GM21528 (cell line): ENCODE data around the gene ZNF462.

Experiments
- ATAC-seq: cut with Tn5 transposase; IDR thresholded peaks from one replicate; pipeline ENCODE4 v1.9.1; 2021; ENCODE audit warnings: mild to moderate bottlenecking, moderate library complexity; ENCODE audit not compliant: unreplicated experiment, low FRiP score

Gene ZNF462

DNA sequence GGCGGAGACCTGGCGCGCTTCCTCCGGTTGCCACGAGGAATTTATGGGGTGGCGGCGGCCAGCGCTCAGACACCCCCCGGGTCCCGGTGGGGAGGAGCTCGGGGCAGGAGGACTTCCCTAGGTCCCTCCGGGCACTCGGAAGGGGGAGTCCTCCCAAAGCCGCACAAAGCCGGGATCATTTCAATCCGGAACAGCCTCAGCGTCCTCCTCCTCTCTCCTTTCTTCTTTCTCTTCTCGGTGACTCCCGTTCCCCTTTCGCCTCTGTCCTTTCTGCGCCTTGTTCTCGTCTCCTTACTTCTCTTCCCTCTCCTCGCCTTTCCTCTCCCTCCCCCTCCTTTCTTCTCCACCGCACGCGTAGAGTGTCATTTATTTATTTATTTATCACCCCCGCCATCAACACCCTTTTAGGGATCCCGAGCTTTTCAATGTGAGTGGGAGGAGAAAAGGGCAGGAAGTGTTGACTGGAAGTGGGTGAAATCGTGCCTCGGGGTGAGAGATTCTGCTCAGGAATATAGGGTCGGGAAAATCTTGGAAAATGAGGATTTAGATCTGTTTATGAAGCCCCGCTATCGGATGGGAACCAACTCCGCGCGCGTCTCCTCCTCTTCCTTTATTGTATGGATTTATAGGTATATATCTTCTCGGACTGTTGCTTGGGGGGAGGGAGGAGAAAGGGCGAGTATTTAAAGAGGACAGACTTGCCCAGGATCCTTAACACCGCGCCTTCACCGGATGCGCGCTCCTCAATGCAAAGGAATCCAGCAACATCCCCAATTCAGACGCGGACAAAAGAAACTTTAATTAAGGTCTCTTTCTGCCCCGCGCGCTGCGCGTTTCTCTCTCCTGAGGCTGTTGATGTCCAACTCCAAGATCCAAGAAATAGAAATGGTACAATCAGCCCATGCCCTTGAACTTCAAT lies 2.0 kb upstream of the ZNF462 start:
- no peak for ATAC-seq

DNA sequence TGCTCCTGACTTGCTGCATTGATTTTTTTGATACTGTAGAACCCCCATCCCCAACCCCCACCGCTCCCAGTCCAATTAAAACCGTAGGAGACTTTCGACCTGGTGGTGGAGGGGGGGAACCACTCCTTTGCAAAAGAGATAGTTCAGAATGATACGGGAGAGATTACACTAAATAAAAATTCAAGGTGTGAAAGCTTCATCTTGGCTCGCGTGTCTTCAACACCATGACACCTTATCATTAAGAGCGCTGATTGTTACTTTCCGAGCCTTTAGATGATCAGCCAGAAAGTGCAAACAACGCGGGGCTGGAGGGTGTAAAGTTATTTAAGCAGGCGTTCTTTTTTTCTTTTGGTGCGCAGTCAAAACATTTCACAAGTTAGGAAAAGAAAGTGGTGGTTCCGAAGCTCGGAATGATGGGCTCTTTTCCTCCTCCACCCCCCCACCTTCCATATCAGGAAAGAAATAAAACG lies 1.3 kb upstream of the ZNF462 start:
- ATAC-seq: no peak

DNA sequence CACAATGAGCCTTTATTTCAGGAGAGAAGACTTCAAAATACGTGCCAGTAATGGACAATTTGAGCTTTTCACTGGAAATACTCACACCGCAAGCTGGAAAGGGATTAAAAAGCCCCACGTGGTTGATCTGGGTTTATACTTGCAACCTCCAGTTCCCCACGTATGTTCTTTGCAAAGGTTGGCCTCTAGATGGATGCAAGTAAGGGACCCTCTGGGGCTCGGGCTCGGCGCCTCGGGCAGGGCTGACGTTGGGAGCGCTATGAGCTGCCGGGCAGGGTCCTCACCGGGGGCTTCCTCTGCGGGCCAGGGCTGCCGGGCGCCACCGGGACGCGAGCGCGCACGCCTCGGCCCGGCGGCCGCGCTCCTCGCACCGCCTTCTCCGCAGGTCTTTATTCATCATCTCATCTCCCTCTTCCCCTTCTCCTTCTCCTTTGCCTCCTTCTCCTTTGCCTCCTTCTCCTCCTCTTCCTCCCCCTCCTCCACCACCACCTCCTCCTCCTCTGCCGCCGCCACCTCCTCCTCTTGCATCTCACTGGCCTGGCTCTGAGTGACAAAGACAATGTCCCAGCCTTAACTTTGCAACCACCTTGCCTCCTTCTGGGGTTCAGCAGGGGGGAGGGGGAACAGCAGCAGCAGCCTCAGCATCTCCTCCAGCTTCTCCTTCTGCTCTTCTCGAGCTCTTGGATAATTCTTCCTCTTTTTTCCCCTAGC lies 701 bp upstream of the ZNF462 start:
- ATAC-seq: no peak

DNA sequence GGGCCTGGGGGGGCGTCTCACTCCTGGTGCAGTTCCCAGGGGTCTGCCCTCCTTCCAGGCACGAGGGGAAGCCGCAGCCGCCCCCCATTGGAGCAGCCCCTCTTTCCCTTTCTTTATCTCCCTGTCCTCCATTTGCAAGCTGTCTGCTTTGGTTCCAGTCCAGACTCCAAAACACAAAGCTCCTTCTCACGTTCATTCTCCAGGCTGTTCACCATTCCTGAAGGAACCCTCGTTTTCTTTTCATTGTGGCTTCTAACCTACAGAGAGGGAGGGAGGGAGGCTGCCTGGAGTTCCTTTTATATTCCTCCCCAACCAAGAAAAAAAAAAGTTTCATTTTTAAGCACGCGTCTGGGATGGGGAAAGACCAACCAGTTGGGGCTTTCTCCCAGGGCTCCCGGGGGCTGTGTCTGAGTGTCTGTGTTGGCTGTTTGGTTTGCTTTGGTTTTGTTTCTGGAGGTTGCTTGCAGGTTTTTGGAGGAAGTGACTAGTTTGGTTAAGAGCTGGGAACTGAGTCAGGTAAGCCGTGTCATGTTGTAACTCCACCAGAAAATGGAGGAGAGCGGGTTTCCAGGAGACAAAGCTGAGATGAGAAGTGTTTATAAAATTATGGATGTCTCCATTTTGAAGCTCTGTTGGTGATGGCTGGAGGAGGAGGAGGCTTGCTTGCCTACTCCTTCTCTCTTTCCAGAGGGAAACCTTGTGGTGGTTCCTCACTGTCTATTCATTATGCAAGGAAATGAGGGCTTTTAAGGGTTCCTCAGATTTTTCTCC lies 1.6 kb downstream of the ZNF462 start:
- ATAC-seq: no peak

DNA sequence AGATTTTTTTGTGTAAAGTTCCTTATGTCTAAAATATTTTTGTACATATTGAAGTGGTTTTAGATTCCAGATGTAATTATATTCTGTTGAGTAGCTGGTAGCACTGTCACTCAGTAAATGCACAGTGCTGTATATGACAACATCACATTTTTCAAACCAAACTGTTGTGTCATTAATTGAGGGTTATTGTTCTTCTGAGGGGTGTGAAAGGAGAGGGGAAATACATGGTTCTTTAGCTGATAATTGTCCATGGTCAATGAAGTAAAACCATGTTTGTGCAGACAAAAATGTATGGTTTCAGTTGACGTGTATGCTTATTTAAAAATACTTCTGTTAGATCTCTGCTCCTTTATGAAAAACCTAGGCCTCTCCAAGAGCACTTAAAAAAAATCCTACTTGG lies 3.3 kb downstream of the ZNF462 start:
- ATAC-seq: no peak

DNA sequence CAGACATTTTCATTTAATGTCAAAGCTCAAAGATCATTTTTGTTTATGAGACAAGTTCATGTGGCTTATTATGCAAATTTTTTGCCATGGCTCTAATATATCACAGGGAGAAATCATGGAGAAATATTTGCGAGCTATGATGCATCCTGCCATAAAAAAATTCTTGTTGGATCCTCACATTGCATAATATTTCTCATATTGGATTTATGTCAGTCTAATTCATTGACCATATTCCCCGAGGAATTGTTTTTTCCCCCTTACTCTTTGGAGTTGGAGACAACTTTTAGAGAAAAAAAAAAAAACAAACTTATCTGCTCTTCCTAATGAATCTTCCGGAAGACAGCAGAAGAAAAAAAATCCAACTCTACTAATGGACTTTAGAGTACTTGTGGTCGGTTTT lies 4.3 kb downstream of the ZNF462 start:
- no peak for ATAC-seq

DNA sequence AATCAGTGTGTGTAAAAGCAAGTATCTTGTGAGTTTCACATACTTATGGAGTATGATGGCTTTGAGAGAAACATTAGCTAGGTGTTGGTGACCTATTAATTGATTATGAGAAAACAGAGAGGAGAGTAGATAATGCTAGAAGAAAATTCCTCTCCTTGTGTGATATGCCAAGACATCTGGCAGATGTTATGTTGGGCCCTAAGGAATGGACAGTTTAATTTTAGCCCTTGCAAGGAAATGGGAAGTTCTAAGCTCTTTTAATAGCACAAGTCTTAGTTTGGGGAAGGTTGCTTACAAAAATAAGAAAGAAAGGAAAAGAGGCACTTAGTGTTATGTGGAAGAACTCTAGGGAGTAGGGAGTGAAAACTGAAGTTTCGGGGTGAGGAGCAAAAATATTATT lies 5.1 kb downstream of the ZNF462 start:
- ATAC-seq: no peak

DNA sequence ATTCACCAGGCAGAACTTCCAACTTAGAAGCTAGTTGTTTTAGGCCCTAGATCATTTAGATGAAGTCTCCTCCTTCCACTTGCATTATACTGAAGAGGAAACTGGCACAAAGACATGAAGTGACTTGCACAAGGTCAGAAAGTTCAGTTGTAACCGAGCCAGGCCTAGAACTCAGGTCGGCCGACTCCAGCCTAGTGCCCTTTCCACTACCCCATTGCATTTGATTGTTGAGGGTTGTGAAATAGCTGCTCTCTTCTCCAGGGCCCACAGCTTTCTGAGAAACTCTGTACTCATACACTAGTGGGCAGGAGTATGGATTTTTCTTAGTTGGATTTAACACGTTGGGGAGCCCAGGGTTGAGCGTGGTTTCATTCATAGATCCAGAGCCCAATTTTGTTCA lies 5.6 kb downstream of the ZNF462 start:
- no peak for ATAC-seq

DNA sequence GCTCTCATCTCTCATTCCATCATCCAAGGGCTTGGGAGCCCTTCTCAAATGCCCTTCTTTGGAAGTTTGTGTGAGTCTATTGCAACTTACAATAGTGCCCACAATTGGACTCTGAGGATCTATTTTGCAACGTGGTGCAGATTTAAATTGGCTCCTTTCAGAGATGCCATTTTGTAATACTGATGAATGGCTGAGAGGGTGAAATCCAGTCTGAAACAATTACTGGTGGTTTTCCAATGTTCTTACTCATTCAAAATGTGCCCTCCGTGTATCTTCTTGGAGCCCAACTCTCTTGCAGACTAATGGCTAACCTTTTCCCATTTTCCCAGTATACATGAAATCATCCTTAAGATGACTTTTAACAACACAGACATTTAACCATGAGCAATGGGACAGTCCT lies 6.1 kb downstream of the ZNF462 start:
- ATAC-seq: no peak

DNA sequence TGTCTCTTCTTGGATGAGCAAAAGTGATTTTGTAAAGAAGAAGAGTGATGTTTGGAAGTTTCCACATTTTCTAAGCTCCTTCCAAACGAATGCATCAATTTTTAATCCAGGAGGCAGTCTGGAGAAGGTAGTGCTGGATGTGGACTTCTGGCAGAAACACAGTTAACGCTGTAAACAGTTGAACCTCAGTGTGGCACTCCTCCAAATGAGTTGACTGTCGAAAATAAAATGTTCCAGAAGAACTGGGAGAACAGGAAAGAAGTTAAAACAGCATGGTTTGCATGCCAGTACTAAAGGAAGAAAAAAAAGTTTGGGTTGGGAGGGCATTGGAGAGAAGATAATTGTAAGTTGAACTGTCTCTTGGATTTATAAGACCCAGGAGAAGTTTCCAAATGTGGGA lies 6.5 kb downstream of the ZNF462 start:
- ATAC-seq: no peak

DNA sequence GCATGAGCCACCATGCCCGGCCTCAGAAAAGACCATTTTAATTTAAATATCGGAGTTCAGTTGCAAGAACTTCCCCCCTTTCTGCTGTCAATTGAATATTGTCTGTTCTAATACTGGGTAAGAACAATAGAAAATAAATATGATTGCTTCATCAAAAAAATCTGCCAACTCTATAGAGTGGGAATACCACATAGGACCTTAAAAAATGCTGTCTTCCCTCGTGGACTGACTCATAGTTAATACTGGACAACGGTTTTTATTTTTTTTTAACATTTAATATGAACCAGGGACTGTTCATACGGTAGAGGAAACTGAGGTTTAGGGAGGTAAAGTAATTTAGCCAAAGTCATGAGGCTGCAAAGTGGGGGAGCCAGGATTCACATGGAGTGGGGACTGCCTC lies 9.7 kb downstream of the ZNF462 start:
- no peak for ATAC-seq

DNA sequence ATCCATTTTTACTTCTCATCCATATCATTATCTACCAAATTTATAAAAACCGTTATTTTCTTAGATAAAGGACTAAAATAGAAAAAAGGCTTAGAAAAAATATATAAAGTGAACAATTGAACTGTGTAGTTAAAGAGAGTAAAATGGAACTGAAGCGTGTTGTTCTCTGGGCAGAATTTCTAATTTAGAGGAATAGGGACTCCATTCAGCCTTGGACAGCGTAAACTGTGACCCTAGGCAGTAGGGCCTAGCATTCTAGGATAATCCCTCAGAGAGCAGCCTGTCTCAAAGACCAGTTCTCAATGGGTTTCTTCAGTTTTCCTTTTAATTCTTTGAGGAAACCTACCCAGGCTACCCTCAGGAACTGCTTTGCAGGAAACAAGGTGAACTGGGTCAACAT lies 11.1 kb downstream of the ZNF462 start:
- ATAC-seq: no peak

DNA sequence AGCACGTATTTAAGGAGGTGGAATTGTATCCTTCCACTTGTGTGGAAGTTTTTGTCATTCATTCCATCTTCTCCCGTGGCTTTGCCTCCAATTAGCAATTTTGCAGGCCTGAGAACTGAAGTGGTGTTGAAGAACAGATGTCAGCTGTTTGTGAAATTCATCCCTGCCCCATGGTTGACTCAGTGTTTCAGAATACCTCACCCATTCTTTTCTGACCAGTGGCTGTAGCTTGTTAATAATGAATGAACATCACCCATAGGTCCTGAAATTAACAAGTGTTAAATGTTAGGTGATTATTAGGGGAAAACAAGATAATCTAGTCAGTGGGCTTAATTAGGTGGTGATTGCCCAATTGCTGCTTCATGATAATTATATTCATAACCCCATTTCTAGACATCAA lies 11.7 kb downstream of the ZNF462 start:
- no peak for ATAC-seq

DNA sequence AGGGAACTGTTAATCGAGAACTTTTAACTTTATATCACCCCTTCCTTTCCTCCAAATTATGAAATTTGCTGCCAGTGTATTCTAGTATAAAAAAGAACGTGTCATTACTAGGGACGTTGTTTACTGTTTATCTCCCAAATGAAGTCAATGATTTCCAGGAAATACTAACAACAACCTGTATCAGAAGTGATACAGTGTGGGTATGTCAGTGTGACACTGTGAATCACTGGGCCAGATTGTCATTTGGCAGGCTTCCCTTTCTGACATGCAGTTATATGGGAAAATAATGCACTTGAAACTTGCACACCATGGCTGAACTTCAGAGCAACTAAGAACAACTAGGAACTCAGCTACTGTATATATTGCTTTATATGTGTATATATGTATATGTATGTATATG lies 12.6 kb downstream of the ZNF462 start:
- no peak for ATAC-seq

DNA sequence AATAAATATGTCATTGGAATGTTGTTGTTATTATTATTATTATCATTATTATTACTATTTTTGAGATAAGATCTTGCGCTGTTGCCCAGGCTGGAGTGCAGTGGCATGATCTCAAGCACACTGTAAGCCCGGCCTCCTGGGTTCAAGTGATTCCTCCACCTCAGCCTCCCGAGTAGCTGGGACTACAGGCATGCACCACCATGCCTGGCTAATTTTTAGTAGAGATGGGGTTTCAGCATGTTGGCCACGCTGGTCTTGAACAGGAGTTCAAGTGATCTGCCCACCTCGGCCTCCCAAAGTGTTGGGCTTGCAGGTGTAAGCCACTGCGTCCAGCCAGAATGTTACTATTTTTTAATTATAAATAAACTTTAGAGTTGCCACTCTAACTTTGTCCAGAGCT lies 14.4 kb downstream of the ZNF462 start:
- no peak for ATAC-seq

DNA sequence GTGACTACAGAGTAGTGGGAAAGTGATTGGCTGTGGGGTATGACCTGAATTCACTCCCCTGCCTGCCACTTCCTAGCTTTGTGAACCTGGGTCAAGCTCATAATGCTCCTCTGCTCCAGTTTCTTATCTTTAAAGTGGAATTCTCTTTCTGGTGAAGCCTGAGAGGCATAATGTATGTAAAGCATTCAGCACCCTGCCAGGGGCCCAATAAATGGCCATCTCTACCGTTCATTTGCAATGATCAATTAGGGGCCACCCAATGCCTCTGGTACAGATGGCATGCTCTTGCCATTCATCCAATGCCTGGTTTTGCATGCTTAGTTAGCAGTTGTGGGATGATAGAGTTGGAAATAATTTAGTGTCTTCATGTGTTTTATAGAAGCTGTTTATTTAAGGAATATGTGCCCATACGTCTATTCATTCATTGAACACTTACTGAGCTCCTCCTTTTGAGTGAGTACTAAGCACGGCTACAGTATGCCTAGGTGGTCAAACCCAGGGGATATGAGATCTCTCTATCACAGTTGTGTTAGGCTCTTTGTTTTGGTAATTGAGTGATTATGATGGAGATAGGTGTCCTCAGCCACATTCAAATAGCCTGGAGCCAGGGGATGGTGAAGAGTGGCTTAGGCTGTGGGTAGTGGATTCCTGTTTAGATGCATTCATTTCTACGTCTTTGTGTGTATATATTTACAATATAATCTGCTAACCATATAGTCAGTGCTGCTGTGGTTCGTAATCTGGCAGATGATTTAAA lies 15.3 kb downstream of the ZNF462 start:
- no peak for ATAC-seq

DNA sequence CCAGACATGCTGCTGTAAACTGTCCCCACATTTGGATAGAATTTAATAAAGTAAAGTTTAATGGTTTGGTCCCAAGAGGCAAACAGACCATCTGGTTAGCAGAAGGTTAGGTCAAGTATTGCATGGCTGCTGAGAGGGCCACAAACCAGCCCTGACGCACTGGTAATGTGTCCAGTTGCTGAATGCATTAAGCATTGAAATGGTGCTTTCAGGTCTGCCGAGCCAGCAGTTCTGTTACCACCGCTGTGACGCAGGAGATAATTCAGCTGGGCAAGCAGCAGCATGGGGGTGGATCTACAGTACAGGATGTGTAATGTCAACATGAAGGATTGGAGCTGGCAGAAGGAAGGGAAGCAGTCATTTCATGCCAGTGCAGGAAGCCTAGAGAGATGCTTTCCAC lies 16.0 kb downstream of the ZNF462 start:
- no peak for ATAC-seq

DNA sequence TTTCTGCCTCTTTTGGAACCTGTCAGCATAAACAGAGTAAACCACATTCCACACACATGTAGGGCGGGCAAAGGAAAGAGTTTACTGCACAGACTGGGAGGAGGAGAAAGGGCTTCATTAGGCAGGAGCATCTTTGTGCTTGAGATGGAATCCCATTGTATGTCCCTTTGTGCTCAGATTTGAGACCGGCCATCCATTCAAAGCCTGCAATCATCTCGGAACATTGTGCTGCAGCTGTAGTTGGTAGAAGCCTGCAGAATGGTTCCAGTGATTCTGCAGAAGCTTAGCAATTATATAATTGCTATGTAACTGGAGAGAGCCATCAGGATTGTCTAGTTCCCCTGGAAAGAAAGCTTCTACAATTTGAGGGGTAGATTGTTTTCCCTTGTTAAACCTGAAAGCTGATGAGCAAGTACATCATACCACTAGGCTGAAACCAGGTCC lies 16.5 kb downstream of the ZNF462 start:
- no peak for ATAC-seq

DNA sequence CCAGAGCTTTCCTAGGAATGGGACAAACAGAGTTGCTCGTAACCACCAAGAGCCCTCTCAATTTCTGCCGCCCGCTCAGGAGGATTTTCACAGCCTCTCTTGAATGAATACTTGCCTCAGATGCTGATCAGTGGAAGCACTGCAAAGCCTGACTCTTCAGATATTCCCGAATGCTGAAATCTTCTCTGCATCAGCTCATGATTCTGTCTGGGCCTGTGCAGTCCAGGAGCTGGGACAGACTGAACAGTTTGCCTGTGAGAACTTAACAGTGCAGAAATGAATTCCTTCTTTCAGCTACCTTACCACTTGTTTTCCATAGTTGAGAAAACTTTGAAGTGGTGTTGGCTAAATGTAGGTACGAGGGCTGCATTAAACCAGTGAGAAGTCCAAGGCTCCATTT lies 17.1 kb downstream of the ZNF462 start:
- ATAC-seq: no peak

DNA sequence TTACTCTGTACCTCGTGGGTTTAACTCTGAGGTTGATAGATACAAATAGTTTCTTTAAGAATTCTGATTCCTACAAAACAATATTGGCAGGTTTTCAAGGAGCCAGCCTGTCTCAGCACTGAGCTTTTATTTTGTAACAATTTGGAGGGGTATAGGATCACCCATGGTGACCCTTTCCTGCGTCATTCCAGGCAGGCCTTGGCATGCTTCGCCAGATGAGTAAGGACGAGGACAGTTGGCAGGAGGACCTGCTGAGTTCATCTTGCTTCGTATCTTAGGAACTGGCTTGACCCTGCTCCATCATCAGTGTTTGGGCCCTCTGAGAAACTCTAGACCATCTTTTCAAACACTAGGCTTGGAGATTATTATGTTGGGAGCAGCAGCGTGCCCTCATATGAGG lies 17.9 kb downstream of the ZNF462 start:
- no peak for ATAC-seq
